ENCODE data around the gene INTS3. TPM values are rescaled to one million over a fixed set of nuclear protein-coding genes. Genes with fewer than 3 reads are reported as not detected.

INTS3 gene
- total RNA-seq, 6 experiments from 2014 or later, result 33.6 to 43.8 (median 36.4) TPM

GRCh38 chr1:153801028-153801625 is 73.3 kb downstream of the INTS3 start:
- no peak for TF ChIP-seq CTCF (IDR thresholded peaks at IDR 0.05)
- H3K36me3 Mint-ChIP-seq (ENCODE audit: low read depth), result no peaks in the 10 kb centered on the region
- H3K27me3 Mint-ChIP-seq (ENCODE audit: insufficient read depth), result peaks cover 2% of the 10 kb centered on the region
- H3K4me3 Mint-ChIP-seq, result no peak overlapping the region; the same call in 1 of the 2 replicates
- no peaks in the 10 kb centered on the region for H3K9me3 Mint-ChIP-seq
- DNase-seq, result no peak
- H3K4me1 Mint-ChIP-seq (ENCODE audit: low read depth), result peaks cover 10% of the 10 kb centered on the region
- H3K27ac Mint-ChIP-seq, result no peak overlapping the region; the same call in 1 of the 2 replicates

- DNase-seq, result no peak
- Mint-ChIP-seq H3K27me3 (ENCODE audit: insufficient read depth) (peaks cover 3% of the 10 kb centered on the region), H3K4me1 (ENCODE audit: low read depth) (peaks cover 10% of the 10 kb centered on the region), H3K4me3 (no peak overlapping the region), H3K27ac (no peak overlapping the region), H3K36me3 (ENCODE audit: low read depth) (no peaks in the 10 kb centered on the region), H3K9me3 (no peaks in the 10 kb centered on the region)
- no peak for TF ChIP-seq CTCF (IDR thresholded peaks at IDR 0.05)
These were observed 74.2 kb downstream of the INTS3 start for GRCh38 chr1:153801786-153802697.

GRCh38 chr1:153803470-153804056 is 75.7 kb downstream of the INTS3 start:
- Mint-ChIP-seq H3K4me1 (ENCODE audit: low read depth) (peaks cover 10% of the 10 kb centered on the region), H3K36me3 (ENCODE audit: low read depth) (no peaks in the 10 kb centered on the region), H3K27ac (peak overlapping the region; percentile 17; the same call in 1 of the 2 replicates), H3K27me3 (ENCODE audit: insufficient read depth) (peaks cover 3% of the 10 kb centered on the region), H3K4me3 (no peak overlapping the region), H3K9me3 (no peaks in the 10 kb centered on the region)
- no peak for DNase-seq
- no peak for TF ChIP-seq CTCF (IDR thresholded peaks at IDR 0.05)

GRCh38 chr1:153804112-153804511 is 76.3 kb downstream of the INTS3 start:
- no peak for TF ChIP-seq CTCF (IDR thresholded peaks at IDR 0.05)
- H3K27me3 Mint-ChIP-seq (ENCODE audit: insufficient read depth), result peaks cover 3% of the 10 kb centered on the region
- no peak for DNase-seq
- peaks cover 10% of the 10 kb centered on the region for H3K4me1 Mint-ChIP-seq (ENCODE audit: low read depth)
- H3K27ac Mint-ChIP-seq, result peak overlapping the region; percentile 52
- H3K9me3 Mint-ChIP-seq, result no peaks in the 10 kb centered on the region
- H3K36me3 Mint-ChIP-seq (ENCODE audit: low read depth), result peaks cover 5% of the 10 kb centered on the region; the same call in 1 of the 2 replicates
- no peak overlapping the region for H3K4me3 Mint-ChIP-seq

- Mint-ChIP-seq H3K27me3 (ENCODE audit: insufficient read depth) (peaks cover 4% of the 10 kb centered on the region), H3K4me1 (ENCODE audit: low read depth) (peaks cover 10% of the 10 kb centered on the region), H3K27ac (peak overlapping the region; percentile 82), H3K36me3 (ENCODE audit: low read depth) (peaks cover 11% of the 10 kb centered on the region; the same call in 1 of the 2 replicates), H3K4me3 (peak overlapping the region; percentile 32), H3K9me3 (no peaks in the 10 kb centered on the region)
- TF ChIP-seq CTCF (IDR thresholded peaks at IDR 0.05), result no peak
- peak; percentile 91 for DNase-seq
These were observed 77.3 kb downstream of the INTS3 start for GRCh38 chr1:153805042-153805745.

All from HFFc6 (cell line).